DMS 273 (cell line): ENCODE data around the gene NPAS3.

Experiments
- DNase-seq: peaks from one replicate; lab custom pipeline; 2025; ENCODE audit not compliant: unreplicated experiment; lab: John Stamatoyannopoulos, UW

The NPAS3 gene

DNA sequence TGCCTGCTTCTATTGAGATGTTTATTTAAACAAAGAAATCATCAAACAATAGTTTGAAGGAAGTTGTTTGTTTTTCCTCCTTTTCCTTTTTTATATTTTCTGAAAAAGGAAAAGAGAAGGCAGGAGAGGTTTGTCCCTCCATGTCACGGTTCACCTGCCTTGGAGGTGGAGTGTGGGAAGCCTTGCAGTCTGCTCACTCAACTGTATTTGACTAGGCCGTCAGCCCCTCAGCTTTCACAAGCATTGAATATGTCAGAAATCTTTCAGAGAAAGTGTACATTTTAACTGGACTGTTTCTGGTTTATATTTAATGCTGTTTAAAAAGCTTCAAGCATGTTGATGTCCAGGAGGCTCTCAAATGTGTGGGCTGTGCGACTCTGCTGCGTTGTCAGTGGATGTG lies 370.4 kb downstream of the NPAS3 start:
- DNase-seq = no peak

GRCh38 chr14:33315217-33315616 lies 376.5 kb downstream of the NPAS3 start:
- DNase-seq = no peak

GRCh38 chr14:33315721-33316120 lies 377.0 kb downstream of the NPAS3 start:
- DNase-seq = no peak

DNA sequence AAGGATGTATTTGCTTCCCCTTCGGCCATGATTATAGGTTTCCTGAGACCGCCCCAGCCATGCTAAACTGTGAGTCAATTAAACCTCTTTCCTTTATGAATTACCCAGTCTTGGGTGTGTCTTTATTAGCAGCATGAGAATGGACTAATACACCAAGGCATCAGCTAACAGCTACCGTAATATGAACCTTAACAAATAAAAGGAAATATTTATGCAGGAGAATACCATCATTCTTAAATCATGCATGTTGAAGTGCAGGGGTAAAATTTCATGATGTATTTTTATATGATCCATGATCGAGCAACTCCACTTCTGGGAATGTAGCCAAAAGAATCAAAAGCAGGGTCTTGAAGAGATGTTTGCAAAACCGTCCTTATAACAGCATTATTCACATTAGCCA lies 379.0 kb downstream of the NPAS3 start:
- DNase-seq = no peak

DNA sequence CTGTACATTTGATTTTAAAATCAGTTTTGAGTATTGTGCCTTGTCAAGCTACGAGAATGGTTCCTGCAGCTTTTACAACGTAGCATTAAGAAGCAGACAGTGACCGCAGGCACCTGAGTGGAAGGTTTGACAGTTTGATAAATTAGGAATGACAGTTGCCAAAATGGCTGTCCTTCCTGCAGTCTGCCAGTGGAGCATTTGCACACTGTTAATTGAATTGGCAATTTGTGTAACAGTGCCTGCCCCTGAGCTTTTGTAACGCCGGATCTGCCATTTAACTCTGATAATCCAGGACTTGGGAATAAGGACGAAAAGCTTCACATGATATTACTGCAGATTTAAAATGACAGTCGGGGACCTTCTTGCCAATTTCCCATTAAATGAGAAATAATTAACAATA lies 385.3 kb downstream of the NPAS3 start:
- no peak for DNase-seq

DNA sequence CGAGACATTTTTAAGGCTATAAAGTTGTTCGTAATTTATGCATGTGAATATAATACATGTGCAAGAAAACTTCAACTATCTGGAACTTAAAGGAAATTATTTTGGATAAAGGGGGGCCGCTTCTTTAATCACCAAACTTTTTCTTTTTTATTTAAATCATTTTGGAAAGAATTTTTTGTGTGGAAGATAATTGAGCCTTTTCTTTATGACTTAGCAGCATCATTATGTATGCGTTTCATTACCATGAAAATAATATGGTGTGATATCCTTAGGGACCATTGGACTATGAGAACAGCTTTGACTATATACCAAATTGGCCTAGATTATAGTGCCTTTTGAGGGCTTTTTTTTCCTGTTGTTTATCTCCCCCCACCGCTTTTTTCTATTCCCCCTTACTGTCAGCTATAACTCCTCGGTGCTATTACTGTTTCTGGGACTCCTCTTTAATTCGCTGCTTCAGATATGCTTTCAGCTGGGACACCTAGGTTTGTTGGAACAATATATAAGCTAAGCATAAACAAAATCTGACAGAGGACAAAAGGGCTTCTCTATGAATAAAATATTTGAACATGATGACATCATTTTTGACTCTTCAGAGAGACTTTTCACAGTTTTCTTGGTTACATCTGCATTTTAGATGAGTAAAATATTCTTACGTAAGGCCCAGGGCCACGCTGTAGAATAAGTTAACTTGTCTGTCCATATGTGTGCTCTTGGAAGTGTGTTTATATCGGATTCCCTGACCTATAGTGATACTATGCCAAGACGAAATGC lies 392.7 kb downstream of the NPAS3 start:
- no peak for DNase-seq

- peak; percentile 18 for DNase-seq
Measured at GRCh38 chr14:33332497-33332896, 393.8 kb downstream of the NPAS3 start.

DNA sequence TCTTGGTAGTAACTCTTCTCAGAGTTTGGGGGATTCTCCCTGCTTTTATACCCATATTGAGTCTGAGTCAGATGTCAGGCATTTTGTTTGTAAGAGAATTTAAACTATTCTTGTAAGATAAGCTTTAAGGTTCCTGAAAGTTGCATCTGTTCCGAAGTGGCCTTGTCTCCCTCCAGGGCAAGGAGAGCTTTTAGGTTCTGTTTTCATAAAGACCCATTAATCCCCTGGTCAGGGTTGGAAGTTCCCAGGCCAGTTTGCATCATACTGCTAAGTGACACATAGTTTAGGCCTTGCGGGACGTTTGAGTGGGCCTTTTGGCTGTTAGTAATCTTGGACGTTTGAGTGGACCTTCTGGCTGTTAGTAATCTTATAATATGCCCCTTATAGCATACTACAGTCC lies 396.7 kb downstream of the NPAS3 start:
- no peak for DNase-seq

DNA sequence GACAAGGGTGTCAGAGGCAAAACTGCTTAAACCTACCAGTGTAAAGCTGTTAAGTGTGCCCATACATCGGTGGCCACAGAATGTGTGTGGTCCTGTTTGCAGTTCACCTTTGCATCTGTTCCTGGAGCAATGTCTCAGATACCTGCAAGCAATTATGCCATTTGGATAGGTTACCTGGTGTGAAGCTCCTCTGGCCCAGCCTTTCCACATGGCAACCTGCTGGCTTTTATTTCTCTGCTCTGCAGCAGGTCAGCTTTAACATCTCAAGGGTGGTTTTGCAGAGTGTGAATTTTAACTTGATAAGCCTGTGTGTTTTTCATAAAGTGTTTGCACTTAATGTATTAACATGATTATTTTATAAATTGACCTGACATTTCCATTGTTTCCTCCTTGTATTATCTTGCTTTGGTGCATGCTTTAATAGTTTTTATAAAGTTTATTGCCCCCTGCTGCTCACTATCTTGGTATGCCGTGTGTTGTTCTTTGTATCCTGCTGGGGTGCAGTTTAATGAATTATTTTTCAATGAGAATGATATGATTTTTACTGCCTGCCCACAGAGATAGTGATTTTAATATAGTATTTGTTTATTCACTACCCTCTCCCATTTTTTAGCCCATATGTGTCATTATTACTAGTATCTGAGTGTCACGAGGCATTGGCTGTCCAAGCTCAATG lies 403.8 kb downstream of the NPAS3 start:
- DNase-seq = no peak

DNA sequence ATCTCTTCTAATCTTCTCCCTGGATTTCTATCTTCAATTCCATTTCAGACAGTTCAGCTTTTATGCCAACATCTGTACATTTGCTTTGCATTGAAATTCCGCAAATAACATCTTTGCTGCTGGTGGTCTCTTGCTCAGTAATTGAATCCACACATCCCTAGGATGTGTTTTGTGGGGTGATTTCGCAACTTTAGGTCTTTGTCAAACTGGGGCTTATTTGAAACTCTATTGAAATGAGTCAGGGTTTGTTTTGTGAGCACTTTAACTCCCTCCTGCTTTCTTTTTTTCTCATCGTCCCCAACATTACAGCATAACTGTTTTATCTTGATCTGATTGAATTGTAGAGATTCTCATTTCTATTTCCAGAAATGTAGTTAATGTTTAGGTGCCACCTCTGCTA lies 404.3 kb downstream of the NPAS3 start:
- DNase-seq = no peak

DNA sequence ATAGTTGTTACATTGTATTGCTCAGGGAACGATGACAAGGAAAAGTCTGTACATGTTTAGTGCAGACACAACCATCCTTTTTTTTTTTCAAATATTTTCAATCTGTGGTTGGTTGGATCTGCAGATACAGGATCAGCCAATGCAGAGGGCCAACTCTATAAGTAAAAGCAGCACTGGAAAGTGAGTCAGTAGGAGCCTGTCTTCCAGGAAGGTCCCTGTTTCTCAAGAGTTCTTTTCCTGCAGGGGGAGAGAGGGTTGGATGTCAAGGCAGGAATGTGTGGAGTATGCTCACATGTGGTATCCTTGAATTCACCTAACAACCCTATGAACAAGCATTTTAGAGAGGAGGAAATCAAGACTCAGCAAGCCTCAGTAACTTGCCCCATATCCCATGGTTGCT lies 409.1 kb downstream of the NPAS3 start:
- DNase-seq = no peak

GRCh38 chr14:33348510-33348909 lies 409.8 kb downstream of the NPAS3 start:
- DNase-seq = no peak

DNA sequence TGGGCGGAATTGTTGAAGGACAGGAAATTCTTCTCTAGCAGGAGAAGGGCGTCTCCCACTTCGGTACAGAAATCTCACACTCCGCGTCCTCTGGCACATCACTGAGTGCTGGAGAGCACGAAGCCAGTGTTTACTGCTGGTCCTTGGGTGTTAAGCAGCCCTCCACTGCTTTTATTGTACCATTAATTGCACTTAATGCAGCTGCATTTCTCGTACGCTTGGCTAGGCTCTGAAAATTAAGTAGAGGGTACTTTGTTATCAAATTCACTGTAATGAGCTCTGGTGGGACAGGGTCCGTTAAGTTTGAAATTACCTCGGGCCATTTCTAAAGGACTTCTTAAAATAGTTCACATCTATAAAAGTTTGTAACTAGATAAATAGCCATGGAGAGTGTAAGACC lies 411.2 kb downstream of the NPAS3 start:
- no peak for DNase-seq

GRCh38 chr14:33350366-33350990 lies 411.8 kb downstream of the NPAS3 start:
- peak; percentile 18 for DNase-seq

DNA sequence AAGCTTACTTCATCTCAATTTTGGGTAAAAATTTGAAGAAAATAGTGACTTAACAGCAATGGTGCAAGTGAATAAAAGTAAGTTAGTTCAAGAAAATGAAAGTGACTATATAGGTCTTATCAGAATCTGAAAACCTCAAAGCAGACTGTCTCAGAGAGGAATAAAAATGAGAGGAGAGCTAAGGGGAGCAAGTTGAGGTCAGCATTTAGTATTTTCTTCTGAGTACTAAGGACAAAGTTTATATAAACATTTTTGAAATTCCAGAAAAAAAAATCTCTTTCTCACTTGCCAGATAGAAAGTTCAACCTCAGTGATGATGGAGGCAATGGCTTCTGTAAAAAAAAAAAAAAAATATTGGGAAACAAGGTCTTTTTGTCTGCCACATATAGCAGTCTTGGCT lies 414.1 kb downstream of the NPAS3 start:
- no peak for DNase-seq

- DNase-seq = no peak
Measured at GRCh38 chr14:33356181-33356580, 417.5 kb downstream of the NPAS3 start.

GRCh38 chr14:33357225-33358010 lies 418.7 kb downstream of the NPAS3 start:
- DNase-seq = no peak

DNA sequence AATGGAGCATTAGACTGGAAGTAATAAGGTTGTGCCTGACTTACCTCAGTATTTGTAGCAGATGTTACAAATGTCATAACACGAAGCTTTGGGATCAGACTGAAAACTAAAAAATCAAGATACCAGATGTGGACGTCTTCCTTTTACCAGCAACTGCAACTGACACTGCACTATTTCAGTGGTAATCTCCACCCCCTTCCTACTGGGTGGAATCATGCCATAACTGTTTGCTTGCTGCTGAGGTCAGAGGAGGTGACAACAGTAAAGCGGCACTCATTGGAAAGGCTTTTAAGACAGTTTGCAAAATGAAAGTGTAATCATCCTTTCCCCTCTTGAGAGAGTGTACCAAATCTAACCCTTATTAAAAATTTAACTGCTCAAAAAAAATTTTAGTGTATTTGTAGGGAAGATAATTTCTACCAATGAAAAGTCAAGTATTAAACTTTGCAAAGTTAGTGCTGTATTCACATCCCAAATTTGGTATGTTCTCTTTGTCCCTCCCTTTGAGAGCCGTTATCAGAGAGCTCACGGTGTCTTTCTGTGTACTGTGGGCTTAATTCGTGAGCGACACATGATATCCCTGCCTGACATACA lies 420.7 kb downstream of the NPAS3 start:
- no peak for DNase-seq

GRCh38 chr14:33362934-33363333 lies 424.3 kb downstream of the NPAS3 start:
- DNase-seq = no peak

DNA sequence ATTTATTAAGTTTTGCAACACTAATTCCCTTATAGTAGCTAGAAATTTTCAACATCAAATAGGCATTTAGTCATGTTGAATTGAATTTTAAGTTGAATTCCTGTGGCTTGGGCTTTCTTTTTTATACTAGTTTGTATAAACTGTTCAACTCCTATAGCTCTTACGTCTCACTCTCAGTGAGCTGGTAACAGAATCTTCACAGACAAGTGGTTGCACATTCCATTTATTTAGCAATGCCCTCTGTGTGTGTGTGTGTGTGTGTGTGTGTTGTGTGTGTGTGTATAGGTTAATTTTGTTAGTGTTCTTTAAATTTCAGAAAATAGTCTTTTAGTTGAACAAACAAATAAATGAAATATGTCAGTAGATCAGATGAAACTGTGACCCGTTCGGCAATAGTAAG lies 425.0 kb downstream of the NPAS3 start:
- no peak for DNase-seq

- DNase-seq = no peak
Measured at GRCh38 chr14:33364466-33364865, 425.8 kb downstream of the NPAS3 start.
